Aorta (tissue), 5 donors: ENCODE measurements around the gene EP400. TPM values are rescaled to one million over a fixed set of nuclear protein-coding genes. Genes with fewer than 3 reads are reported as not detected.

ENCODE experiments used
- ATAC-seq: fragments of 200-7000 bp; cut with Tn5 transposase; one replicate; pipeline ENCODE4 v1.9.1; 2022; ENCODE audit warnings: moderate library complexity; ENCODE audit not compliant: low FRiP score
- DNase-seq, 2 donors: peaks; one replicate each; pipeline ENCODE4 v3.0.0-alpha.2; 2020
- H3K27ac ChIP-seq, 2 donors: one replicate each; pipeline ENCODE4 v1.5.1; 2013; ENCODE audit warnings: low read length in 2 of 2, mild to moderate bottlenecking in 2 of 2, moderate library complexity in 2 of 2, control low read depth in 1 of 2, inconsistent platforms in 1 of 2, low read depth in 1 of 2
- H3K27me3 ChIP-seq, 2 donors: one replicate each; pipeline ENCODE4 v1.6.1; 2013; ENCODE audit warnings: control low read depth in 1 of 2, low read length in 1 of 2, mild to moderate bottlenecking in 1 of 2, moderate library complexity in 1 of 2; ENCODE audit not compliant: insufficient read depth in 2 of 2, control insufficient read depth in 1 of 2
- H3K36me3 ChIP-seq, 2 donors: one replicate each; pipeline ENCODE4 v1.6.1; 2013; ENCODE audit warnings: control low read depth in 1 of 2, low read length in 1 of 2, mild to moderate bottlenecking in 1 of 2; ENCODE audit not compliant: insufficient read depth in 2 of 2, control insufficient read depth in 1 of 2
- H3K4me1 ChIP-seq, 2 donors: one replicate each; pipeline ENCODE4 v1.6.1; 2013; ENCODE audit warnings: low read length in 2 of 2, control low read depth in 1 of 2, mild to moderate bottlenecking in 1 of 2, moderate library complexity in 1 of 2; ENCODE audit not compliant: insufficient read depth in 2 of 2, control insufficient read depth in 1 of 2
- H3K4me3 ChIP-seq, 2 donors: one replicate each; pipeline ENCODE4 v1.5.1; 2013; ENCODE audit warnings: low read length in 2 of 2, control low read depth in 1 of 2, mild to moderate bottlenecking in 1 of 2
- H3K9me3 ChIP-seq: one replicate; pipeline ENCODE4 v1.6.1; 2013; ENCODE audit warnings: mild to moderate bottlenecking, low read length; ENCODE audit not compliant: control insufficient read depth
- WGBS, 2 donors: extraction: QIAGEN DNeasy Blood & Tissue Kit; methylation state at CpG; one replicate each; pipeline ENCODE4 v1.1.7; 2013; 5-methylcytosine and 5-hydroxymethylcytosine counted together
- intact Hi-C, 2 donors: fragments of 100-400 bp; cut with DNase I; formaldehyde crosslinking; loops; one replicate each; pipeline versions ENCODE4 v1.14.2 to v1.15.0; 2022
- long read RNA-seq, 2 donors: library from polyadenylated mRNA; unstranded; transcript quantifications; one replicate each; pipeline ENCODE4 v2.0.0, GENCODE V29; 2020 to 2021
- polyA plus RNA-seq, 2 donors: library from polyadenylated mRNA; stranded (reverse); fragments of 200-250 nt; gene quantifications; one replicate each; pipeline ENCODE4 v1.2.3, GENCODE V29; 2013
- total RNA-seq, 2 donors: library from RNA; stranded (reverse); fragmentation: NEBNext Ultra II Directional; extraction: Animal tissue kit (Norgen Biotek cat#: 25700); gene quantifications; one replicate each; pipeline ENCODE4 v1.2.1, GENCODE V29; 2021
- donor health status: healthy with polysubstance abuse.
- donor health status: Bipolar disorder and iron deficiency.
- donor health status: DM: no; HTN: no; CAD: no.
- donor health status: DM: no; HTN: no; CAD: no.
- donor health status: DM: yes; HTN: yes; CAD: no.

EP400 gene, protein sequence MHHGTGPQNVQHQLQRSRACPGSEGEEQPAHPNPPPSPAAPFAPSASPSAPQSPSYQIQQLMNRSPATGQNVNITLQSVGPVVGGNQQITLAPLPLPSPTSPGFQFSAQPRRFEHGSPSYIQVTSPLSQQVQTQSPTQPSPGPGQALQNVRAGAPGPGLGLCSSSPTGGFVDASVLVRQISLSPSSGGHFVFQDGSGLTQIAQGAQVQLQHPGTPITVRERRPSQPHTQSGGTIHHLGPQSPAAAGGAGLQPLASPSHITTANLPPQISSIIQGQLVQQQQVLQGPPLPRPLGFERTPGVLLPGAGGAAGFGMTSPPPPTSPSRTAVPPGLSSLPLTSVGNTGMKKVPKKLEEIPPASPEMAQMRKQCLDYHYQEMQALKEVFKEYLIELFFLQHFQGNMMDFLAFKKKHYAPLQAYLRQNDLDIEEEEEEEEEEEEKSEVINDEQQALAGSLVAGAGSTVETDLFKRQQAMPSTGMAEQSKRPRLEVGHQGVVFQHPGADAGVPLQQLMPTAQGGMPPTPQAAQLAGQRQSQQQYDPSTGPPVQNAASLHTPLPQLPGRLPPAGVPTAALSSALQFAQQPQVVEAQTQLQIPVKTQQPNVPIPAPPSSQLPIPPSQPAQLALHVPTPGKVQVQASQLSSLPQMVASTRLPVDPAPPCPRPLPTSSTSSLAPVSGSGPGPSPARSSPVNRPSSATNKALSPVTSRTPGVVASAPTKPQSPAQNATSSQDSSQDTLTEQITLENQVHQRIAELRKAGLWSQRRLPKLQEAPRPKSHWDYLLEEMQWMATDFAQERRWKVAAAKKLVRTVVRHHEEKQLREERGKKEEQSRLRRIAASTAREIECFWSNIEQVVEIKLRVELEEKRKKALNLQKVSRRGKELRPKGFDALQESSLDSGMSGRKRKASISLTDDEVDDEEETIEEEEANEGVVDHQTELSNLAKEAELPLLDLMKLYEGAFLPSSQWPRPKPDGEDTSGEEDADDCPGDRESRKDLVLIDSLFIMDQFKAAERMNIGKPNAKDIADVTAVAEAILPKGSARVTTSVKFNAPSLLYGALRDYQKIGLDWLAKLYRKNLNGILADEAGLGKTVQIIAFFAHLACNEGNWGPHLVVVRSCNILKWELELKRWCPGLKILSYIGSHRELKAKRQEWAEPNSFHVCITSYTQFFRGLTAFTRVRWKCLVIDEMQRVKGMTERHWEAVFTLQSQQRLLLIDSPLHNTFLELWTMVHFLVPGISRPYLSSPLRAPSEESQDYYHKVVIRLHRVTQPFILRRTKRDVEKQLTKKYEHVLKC (N-terminal part only)
- total RNA-seq (10 to 100 TPM; 39.9 to 52.9 TPM), polyA plus RNA-seq (10 to 100 TPM in 1 of 2 donors, 1 to 10 TPM in 1; 2.8 to 16.2 TPM)
- long read RNA-seq, donor 1, partial matches to known transcripts = 9 of 33 reads
- long read RNA-seq, donor 1, other reads (novel, unspliced or antisense) = 21 of 33 reads
- long read RNA-seq, donor 2, full-length matches to known transcripts = 1 of 19 reads
- long read RNA-seq, donor 2, partial matches to known transcripts = 5 of 19 reads
- long read RNA-seq, donor 2, other reads (novel, unspliced or antisense) = 13 of 19 reads

DNA sequence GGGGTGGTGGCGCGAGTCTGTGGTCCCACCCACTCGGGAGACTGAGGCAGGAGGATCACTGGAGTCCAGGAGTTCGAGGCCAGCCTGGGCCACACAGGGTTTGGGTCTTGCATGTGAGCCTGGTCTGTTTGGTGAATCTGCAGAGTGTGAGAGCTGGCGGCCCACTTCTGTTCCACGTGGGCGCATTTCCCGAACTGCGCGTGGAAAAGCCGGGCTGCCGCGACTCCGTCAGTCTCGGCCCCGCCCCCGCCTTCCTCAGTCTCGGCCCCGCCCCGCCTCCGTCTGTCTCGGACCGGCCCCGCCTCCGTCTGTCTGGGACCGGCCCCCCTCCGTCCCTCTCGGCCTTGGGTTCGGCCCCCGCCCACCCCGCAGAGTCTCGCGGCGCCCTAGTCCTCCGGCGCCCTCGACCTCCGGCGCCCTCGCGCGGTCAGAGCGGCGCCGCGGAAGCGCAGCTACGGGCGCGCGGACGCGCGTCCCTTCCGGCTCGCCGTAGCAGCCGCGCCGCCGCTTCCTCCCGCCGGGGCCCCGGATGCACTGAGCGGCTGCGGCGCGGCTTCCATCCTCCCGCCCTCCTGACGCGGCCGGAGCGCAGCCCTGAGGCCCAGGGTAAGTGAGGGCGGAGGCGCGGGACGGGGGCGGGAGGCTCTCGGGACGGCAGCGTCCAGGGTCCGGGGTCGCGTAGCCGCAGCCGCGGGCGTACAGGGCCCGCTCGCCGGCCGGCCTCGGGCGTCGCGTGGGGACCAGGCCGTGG is at the start of gene EP400:
TSS of gene EP400 (plus strand) at position 512 of the 751 bp plus-strand sequence. CDS start 10,678 bp downstream, outside the sequence.
- DNase-seq = peak; percentile 98 to 99
- H3K27ac ChIP-seq = peak within 1 kb of the TSS; percentile 24 to 82
- 1 to 2% methylated on average over 77 to 97 of the region's 97 CpGs for WGBS, 2 donors
- no peaks in the 10 kb centered on the region for H3K4me1 ChIP-seq
- H3K27me3 ChIP-seq = no peaks in the 10 kb centered on the region
- no peaks in the 10 kb centered on the region for H3K36me3 ChIP-seq
- ATAC-seq = peak; percentile 99
- peak within 1 kb of the TSS; percentile 84 to 90 for H3K4me3 ChIP-seq
- no peaks in the 10 kb centered on the region for H3K9me3 ChIP-seq
- intact Hi-C loops = loop anchor here (1.0 to 10.0 kb wide), 3 partner anchors 53 to 235 kb away; partner anchors contain the start of gene SFSWAP (in 1 of the 2)

DNA sequence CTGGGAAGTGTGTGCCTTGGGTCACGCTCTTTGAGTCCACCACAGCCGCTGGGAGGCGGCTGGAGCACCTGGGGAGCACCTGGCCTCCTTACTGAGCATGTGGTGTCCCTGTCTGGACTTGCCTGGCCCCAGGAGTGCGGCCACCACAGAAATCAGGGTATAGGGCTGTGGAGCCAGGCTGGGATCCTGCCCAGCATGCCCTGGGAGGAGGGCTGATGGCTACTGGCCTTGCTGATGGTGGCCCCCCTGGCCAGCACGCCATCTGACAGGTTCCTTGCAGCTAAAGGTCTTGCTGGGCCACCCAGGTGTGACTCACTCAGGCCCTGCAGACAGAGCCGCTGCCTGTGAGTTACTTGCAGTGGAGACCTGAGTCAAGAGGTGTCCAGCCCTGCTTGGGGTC is 49.3 kb upstream of the EP400 start:
- no peak for ATAC-seq
- Histone ChIP-seq H3K4me1 (no peaks in the 10 kb centered on the region), H3K4me3 (no peak overlapping the region), H3K27me3 (no peaks in the 10 kb centered on the region), H3K36me3 (no peaks in the 10 kb centered on the region), H3K27ac (no peak overlapping the region), H3K9me3 (no peaks in the 10 kb centered on the region)
- peak in 1 of 2 donors; percentile 62 for DNase-seq
- 82 to 96% methylated on average over 6 of the region's 6 CpGs for WGBS, 2 donors
- intact Hi-C loops = no loop called here

DNA sequence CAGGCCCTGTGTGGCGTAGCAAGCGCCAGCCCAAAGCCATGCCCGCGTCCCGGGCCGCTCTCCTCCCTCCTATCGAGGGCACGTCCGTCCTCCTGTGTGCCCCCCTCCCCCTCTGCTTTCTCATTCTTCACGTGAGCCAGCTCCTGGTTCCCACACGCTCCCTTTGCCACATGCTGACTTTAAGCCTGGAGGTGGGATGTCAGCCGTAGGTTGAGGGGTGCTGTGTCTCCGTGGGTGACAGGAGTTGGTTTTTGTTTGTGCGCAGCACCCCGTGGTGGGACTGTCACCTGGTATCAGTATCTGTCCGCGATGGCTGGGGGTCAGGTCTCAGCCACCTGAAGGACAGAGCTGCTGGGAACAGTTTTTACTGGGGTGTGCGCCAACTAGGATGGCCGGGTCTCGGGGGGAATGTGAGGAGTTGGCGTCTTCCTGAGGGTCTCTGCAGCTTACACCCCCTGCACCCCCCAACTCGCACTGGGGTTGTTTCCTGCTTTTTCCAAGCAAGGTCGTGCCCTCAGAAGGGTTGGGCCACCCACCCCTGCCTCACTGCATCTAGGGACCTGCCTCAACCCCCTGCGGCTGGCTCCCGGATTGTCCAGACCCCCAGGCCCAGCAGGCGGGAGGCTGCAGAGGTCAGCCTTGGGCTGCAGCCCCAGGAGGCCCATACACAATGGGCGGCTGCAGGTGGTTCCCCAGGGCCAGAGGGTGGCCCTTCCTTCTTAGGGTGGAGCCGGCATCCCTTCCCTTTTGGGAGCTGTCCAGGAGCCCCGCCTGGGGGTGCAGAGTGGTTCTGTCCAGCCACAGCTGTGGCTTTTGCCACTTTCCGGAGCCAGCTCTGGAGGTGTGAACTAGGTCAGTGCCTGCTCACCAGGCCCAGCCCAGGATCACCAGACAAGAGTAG is 48.1 kb upstream of the EP400 start:
- Histone ChIP-seq H3K9me3 (no peaks in the 10 kb centered on the region), H3K4me3 (no peak overlapping the region), H3K27ac (no peak overlapping the region), H3K4me1 (no peaks in the 10 kb centered on the region), H3K36me3 (no peaks in the 10 kb centered on the region), H3K27me3 (no peaks in the 10 kb centered on the region)
- 75 to 78% methylated on average over 30 of the region's 30 CpGs for WGBS, 2 donors
- ATAC-seq (no peak), DNase-seq (peak; percentile 44 to 45)
- intact Hi-C loops = no loop called here

DNA sequence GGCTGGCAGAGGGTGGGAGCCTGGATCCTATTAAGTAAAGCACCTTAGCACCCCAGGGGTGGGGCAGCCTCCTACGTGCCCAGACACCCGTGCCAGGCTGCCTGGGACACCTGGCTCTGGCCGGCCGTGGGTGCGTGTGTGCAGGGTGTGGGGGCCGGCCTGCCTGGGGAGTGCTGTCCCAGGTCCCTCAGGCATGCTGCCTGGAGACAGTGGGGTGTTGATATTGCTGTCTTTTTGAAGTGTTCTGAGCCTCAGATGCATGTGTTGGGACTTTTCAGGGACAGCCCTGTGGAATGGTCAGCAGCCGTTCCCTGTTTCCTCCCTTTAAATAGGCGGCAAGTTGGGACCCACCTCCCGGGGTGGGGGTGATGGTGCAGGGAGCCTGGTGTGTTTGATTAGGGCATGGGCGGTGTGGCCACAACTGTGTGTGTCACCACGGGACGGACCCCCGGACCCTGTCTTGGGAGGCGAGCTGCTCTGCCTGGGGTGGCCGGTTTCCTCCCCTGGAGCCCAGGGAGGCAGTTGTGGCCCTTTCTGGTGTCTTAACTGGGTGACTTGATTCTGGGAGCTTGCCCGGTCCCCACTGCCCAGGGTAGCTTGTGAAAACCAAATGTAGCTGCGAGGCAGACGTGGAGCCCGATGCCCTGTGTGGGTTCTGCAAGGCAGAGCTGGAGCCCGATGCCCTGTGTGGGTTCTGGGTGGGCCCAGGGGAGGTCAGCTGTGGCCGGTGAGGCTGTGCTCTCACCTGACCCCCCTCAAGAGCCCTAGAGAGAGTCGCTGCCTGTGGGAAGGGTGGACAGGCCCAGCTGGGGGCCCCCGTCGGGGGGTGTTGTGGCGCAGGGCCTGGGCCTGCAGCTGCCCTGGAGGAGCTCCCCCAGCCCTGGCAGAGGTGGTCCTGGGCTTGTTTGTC is 47.2 kb upstream of the EP400 start:
- ATAC-seq (no peak), DNase-seq (peak in 1 of 2 donors; percentile 72)
- intact Hi-C loops = no loop called here
- H3K27ac ChIP-seq = no peak overlapping the region
- no peaks in the 10 kb centered on the region for H3K4me1 ChIP-seq
- H3K9me3 ChIP-seq = no peaks in the 10 kb centered on the region
- 73 to 75% methylated on average over 24 to 25 of the region's 25 CpGs for WGBS, 2 donors
- no peak overlapping the region for H3K4me3 ChIP-seq
- no peaks in the 10 kb centered on the region for H3K36me3 ChIP-seq
- no peaks in the 10 kb centered on the region for H3K27me3 ChIP-seq

DNA sequence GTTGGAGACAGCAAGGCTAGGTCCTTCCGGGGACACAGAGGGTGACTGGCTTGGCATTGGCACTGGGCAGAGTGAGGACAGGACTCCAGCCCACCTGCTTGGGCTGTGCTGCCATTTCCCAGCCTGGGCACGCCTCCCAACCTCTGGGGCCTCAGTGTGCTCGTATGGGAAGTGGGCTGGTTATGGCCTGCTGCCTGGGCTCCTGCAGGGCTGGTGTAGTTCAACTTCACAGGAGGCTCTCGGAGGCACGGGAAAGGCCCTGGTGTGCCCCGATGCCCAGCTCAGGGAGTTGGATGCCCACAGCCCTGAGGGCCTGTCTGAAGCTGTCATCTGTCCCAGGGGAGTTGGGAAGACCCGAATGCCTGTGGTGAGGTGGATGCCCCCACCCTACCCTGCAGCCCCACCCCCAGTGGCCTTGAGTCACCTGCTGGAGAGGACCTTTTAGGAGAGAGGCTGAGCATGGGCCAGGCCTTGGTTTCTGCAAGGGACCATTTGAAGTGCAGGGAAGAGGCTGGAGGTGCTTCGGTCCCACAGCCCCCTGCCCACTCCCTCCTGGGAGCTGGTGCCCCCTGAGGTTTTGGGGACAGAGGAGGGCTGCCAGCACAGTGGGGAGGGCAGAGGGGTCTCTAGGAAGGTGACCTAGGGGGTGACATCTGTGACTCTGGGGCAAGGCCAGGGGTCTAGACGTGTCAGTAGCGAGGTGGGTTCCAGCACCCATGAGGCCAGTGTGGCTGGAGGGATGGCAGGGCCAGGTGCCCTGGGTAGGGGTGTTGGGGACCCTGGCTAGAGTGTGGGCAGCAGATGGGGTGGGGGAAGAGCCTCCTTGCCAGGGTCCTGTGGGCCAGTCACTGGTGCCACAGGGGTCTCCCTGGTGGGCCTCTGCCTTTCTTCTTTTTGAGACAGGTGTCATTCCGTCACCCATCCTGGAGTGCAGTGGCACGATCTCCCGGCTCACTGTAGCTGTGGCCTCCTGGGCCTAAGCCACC is 46.2 kb upstream of the EP400 start:
- no peak for DNase-seq
- H3K27me3 ChIP-seq = no peaks in the 10 kb centered on the region
- WGBS, 2 donors = 77 to 79% methylated on average over 13 of the region's 13 CpGs
- ATAC-seq = no peak
- no peaks in the 10 kb centered on the region for H3K4me1 ChIP-seq
- no peak overlapping the region for H3K4me3 ChIP-seq
- H3K9me3 ChIP-seq = no peaks in the 10 kb centered on the region
- intact Hi-C loops = no loop called here
- no peak overlapping the region for H3K27ac ChIP-seq
- H3K36me3 ChIP-seq = no peaks in the 10 kb centered on the region

DNA sequence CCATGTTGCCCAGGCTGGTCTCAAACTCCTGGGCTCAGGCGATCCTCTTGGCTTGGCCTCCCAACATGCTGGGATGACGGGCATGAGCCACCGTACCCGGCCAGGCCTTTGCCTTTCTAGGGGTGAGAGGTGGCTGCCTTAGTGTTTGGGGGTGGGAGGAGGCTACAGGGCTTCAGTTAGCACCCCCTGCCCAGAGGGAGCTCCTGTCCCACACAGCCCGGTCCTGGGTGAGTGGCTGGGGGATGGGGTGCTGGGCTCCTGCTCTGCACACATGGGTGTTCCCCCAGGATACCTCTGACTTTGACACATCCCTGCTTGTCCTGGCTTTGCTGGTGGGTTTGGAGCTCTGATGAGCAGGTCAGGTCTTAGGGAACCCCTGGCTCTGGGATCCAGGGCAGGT is 45.4 kb upstream of the EP400 start:
- no peak overlapping the region for H3K4me3 ChIP-seq
- no peaks in the 10 kb centered on the region for H3K4me1 ChIP-seq
- no peak for ATAC-seq
- H3K27ac ChIP-seq = no peak overlapping the region
- no peaks in the 10 kb centered on the region for H3K36me3 ChIP-seq
- intact Hi-C loops = no loop called here
- H3K9me3 ChIP-seq = no peaks in the 10 kb centered on the region
- no peak for DNase-seq
- WGBS, 2 donors = 86 to 90% methylated on average over 5 of the region's 5 CpGs
- no peaks in the 10 kb centered on the region for H3K27me3 ChIP-seq
